Islet precursor cell (in vitro differentiated cells): ENCODE data around the gene C6orf15.

Experiments used
- DNase-seq: peaks from one replicate; pipeline ENCODE4 v3.0.0-alpha.2; 2018

Gene C6orf15

GRCh38 chr6:31129130-31129529 lies 16.8 kb upstream of the C6orf15 start:
- no peak for DNase-seq

GRCh38 chr6:31128093-31128676 lies 15.8 kb upstream of the C6orf15 start:
- DNase-seq: peak; percentile 67

GRCh38 chr6:31126396-31127175 lies 14.2 kb upstream of the C6orf15 start:
- no peak for DNase-seq

- no peak for DNase-seq
Observed at GRCh38 chr6:31125586-31126363, 13.4 kb upstream of the C6orf15 start.

GRCh38 chr6:31125162-31125561 lies 12.8 kb upstream of the C6orf15 start:
- DNase-seq: no peak

- no peak for DNase-seq
Observed at GRCh38 chr6:31122791-31123706, 10.7 kb upstream of the C6orf15 start.

- peak; percentile 65 for DNase-seq
Observed at GRCh38 chr6:31121131-31121790, 8.9 kb upstream of the C6orf15 start.

GRCh38 chr6:31120151-31120915 lies 8.0 kb upstream of the C6orf15 start, which contains the start of gene CDSN:
TSS of gene CDSN (minus strand) at chr6:31120446. CDS start at chr6:31120419, 27 bp downstream.
- no peak for DNase-seq

GRCh38 chr6:31118178-31118577 lies 5.8 kb upstream of the C6orf15 start:
- no peak for DNase-seq

- DNase-seq: no peak
Observed at GRCh38 chr6:31116661-31117385, 4.4 kb upstream of the C6orf15 start.

GRCh38 chr6:31115941-31116560 lies 3.7 kb upstream of the C6orf15 start:
- DNase-seq: no peak

GRCh38 chr6:31114970-31115849 lies 2.8 kb upstream of the C6orf15 start:
- DNase-seq: no peak

- peak; percentile 95 for DNase-seq
Observed at GRCh38 chr6:31114541-31114878, 2.1 kb upstream of the C6orf15 start, which contains the start of gene PSORS1C1. TSS of gene PSORS1C1 (plus strand) at chr6:31114800. CDS start at chr6:31129633, 14,833 bp downstream.

GRCh38 chr6:31113861-31114540 lies 1.6 kb upstream of the C6orf15 start:
- DNase-seq: no peak

- no peak for DNase-seq
Observed at GRCh38 chr6:31111712-31112111, 663 bp downstream of the C6orf15 start.

GRCh38 chr6:31110825-31111582 lies 1.4 kb downstream of the C6orf15 start:
- no peak for DNase-seq

- no peak for DNase-seq
Observed at GRCh38 chr6:31107052-31107451, 5.3 kb downstream of the C6orf15 start.

GRCh38 chr6:31103136-31103535 lies 9.2 kb downstream of the C6orf15 start:
- DNase-seq: no peak
